Ishikawa (cell line): ENCODE results near the gene SGMS1.

Experiments
- CREB1 ChIP-seq: IDR thresholded peaks from 2 replicates; pipeline ENCODE4 v1.6.1; 2012; ENCODE audit warnings: low read depth
- EP300 ChIP-seq: IDR thresholded peaks from 2 replicates; pipeline ENCODE4 v1.6.1; 2012; ENCODE audit warnings: borderline replicate concordance
- RAD21 ChIP-seq: IDR thresholded peaks from 2 replicates; pipeline ENCODE4 v1.6.1; 2012; ENCODE audit warnings: low read depth
- TEAD4 ChIP-seq: IDR thresholded peaks from 2 replicates; pipeline ENCODE4 v1.6.1; 2012
- USF1 ChIP-seq: IDR thresholded peaks from 2 replicates; pipeline ENCODE4 v1.6.1; 2012

- no peak for TF ChIP-seq EP300
- no peak for TF ChIP-seq CREB1
- peak; percentile 33; the same call in 1 of the 2 replicates for TF ChIP-seq RAD21
- no peak for TF ChIP-seq TEAD4
- TF ChIP-seq USF1, result no peak
These were observed 1.6 kb downstream of the SGMS1 start for GRCh38 chr10:50621968-50622705.
